ENCODE measurements around the gene YIPF2.
A peak's percentile ranks its signal among the peaks of the same experiment; 100 is the strongest.
"Not testable (repeated sequence)": the region's sequence is repeated elsewhere in the genome, so short reads cannot be mapped to it uniquely, and the experiment has no call there.

YIPF2 gene

DNA sequence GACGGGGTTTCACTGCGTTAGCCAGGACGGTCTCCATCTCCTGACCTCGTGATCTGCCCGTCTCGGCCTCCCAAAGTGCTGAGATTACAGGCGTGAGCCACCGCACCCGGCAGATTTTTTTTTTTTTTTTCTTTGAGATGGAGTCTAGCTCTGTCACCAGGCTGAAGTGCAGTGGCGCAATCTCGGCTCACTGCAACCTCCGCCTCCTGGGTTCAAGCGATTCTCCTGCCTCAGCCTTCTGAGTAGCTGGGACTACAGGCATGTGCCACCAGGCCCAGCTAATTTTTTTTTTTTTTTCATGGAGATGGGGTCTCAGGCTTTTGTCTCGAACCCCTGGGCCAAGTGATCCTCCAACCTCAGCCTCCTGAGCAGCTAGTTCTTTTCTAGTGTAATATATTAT, 13.2 kb upstream of the YIPF2 start:
- H2AK5ac ChIP-seq (ENCODE audit: low read depth, low read length); H3K4me1 ChIP-seq (ENCODE audit: control insufficient read depth in 2 of 2, insufficient read depth in 1 of 2, low read depth in 1 of 2, low read length in 2 of 2); H2BK120ac ChIP-seq (ENCODE audit: low read depth, low read length); H2BK12ac ChIP-seq (ENCODE audit: low read length); DNase-seq (ENCODE audit: low spot score); H3K4ac ChIP-seq (ENCODE audit: low read length); H2BK5ac ChIP-seq (ENCODE audit: low read length); H3K9me3 ChIP-seq (replicated peaks in 1 of 2; ENCODE audit: control insufficient read depth in 2 of 2, insufficient read depth in 1 of 2, low read depth in 1 of 2, low read length in 2 of 2); H3K18ac ChIP-seq (ENCODE audit: low read length); H3K79me1 ChIP-seq (ENCODE audit: low read depth, low read length); H2AFZ ChIP-seq (ENCODE audit: low read length); H3K14ac ChIP-seq (ENCODE audit: low read length); H4K91ac ChIP-seq (ENCODE audit: low read depth, low read length, poor library complexity); H3K23ac ChIP-seq (ENCODE audit: low read depth, low read length, poor library complexity); H3K4me2 ChIP-seq (ENCODE audit: insufficient read depth, low read length, poor library complexity, severe bottlenecking); H4K8ac ChIP-seq (ENCODE audit: low read depth, low read length); H3K4me3 ChIP-seq (ENCODE audit: low read length in 2 of 2); H3K36me3 ChIP-seq (replicated peaks in 1 of 2; ENCODE audit: control insufficient read depth in 2 of 2, insufficient read depth in 2 of 2, low read length in 2 of 2); H3K9ac ChIP-seq (ENCODE audit: low read depth, low read length, poor library complexity); H3K27ac ChIP-seq (replicated peaks; ENCODE audit: low read length); H3K27me3 ChIP-seq (ENCODE audit: control insufficient read depth in 3 of 3, insufficient read depth in 3 of 3, low read depth in 1 of 3, low read length in 3 of 3); H2BK15ac ChIP-seq (ENCODE audit: low read length): not testable (repeated sequence)
- WGBS, 2 donors (ENCODE audit: extremely low coverage in 2 of 2, insufficient read length in 2 of 2, insufficient replicate concordance in 1 of 2) = no CpG with 5 or more reads among the region's 14 CpGs

GRCh38 chr19:10936661-10937084, 8.2 kb upstream of the YIPF2 start:
- Histone ChIP-seq H3K27me3 (ENCODE audit: control insufficient read depth in 3 of 3, insufficient read depth in 3 of 3, low read depth in 1 of 3, low read length in 3 of 3) (no peaks in the 10 kb centered on the region), H3K4me2 (ENCODE audit: insufficient read depth, low read length, poor library complexity, severe bottlenecking) (peak overlapping the region; percentile 11), H3K79me1 (ENCODE audit: low read depth, low read length) (no peaks in the 10 kb centered on the region), H3K27ac (replicated peaks; ENCODE audit: low read length) (no peak overlapping the region), H2BK120ac (ENCODE audit: low read depth, low read length) (no peak overlapping the region), H3K14ac (ENCODE audit: low read length) (no peak overlapping the region), H2AFZ (ENCODE audit: low read length) (peak overlapping the region; percentile 75), H2BK12ac (ENCODE audit: low read length) (no peak overlapping the region), H3K18ac (ENCODE audit: low read length) (peak overlapping the region; percentile 1), H3K9ac (ENCODE audit: low read depth, low read length, poor library complexity) (no peak overlapping the region), H3K4ac (ENCODE audit: low read length) (no peak overlapping the region), H3K36me3 (replicated peaks in 1 of 2; ENCODE audit: control insufficient read depth in 2 of 2, insufficient read depth in 2 of 2, low read length in 2 of 2) (peaks cover 0 to 17% of the 10 kb centered on the region in 2 donors), H3K9me3 (replicated peaks in 1 of 2; ENCODE audit: control insufficient read depth in 2 of 2, insufficient read depth in 1 of 2, low read depth in 1 of 2, low read length in 2 of 2) (no peaks in the 10 kb centered on the region), H4K91ac (ENCODE audit: low read depth, low read length, poor library complexity) (no peak overlapping the region), H3K4me3 (ENCODE audit: low read length in 2 of 2) (no peak overlapping the region), H4K8ac (ENCODE audit: low read depth, low read length) (no peak overlapping the region), H2BK15ac (ENCODE audit: low read length) (no peak overlapping the region), H3K23ac (ENCODE audit: low read depth, low read length, poor library complexity) (no peak overlapping the region), H3K4me1 (ENCODE audit: control insufficient read depth in 2 of 2, insufficient read depth in 1 of 2, low read depth in 1 of 2, low read length in 2 of 2) (peaks cover 4% of the 10 kb centered on the region in 2 donors), H2BK5ac (ENCODE audit: low read length) (no peak overlapping the region), H2AK5ac (ENCODE audit: low read depth, low read length) (no peak overlapping the region)
- peak; percentile 80 for DNase-seq (ENCODE audit: low spot score)
- WGBS, 2 donors (ENCODE audit: extremely low coverage in 2 of 2, insufficient read length in 2 of 2, insufficient replicate concordance in 1 of 2) = no CpG with 5 or more reads among the region's 11 CpGs

DNA sequence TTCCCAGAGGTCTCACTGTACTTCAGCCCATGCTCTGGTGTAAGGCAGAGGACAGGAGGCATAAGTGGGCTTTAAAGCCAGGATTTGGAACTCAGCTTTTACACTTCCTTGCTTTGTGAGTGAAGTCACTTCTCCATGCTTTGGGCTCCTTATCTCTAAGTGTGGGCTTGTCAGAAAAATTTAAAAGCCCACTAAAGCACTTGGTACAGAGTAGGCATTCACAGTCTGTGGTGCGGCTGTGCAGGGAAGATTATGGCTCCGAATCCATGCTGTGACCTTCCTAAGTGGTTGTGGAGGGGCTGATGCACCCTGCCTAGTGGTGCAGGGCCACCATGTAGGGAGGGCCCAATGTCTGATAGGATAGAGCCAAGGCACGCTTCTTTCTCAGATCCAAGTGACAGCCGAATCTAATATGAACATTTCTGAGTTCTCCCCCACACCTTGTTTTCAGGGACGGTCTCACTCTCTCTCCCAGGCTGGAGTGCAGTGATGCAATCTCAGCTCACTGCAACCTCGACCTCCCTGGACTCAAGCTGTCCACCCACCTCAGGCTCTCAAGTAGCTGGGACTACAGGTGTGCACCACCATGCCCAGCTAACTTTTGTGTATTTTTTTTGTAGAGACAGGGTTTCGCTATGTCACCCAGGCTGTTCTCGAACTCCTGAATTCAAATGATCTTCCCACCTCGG, 7.1 kb upstream of the YIPF2 start:
- Histone ChIP-seq H3K4me1 (ENCODE audit: control insufficient read depth in 2 of 2, insufficient read depth in 1 of 2, low read depth in 1 of 2, low read length in 2 of 2) (peaks cover 4% of the 10 kb centered on the region in 2 donors), H3K9ac (ENCODE audit: low read depth, low read length, poor library complexity) (no peak overlapping the region), H3K36me3 (replicated peaks in 1 of 2; ENCODE audit: control insufficient read depth in 2 of 2, insufficient read depth in 2 of 2, low read length in 2 of 2) (peaks cover 2 to 22% of the 10 kb centered on the region in 2 donors), H3K79me1 (ENCODE audit: low read depth, low read length) (peaks cover 1% of the 10 kb centered on the region), H3K14ac (ENCODE audit: low read length) (no peak overlapping the region), H2BK5ac (ENCODE audit: low read length) (no peak overlapping the region), H4K8ac (ENCODE audit: low read depth, low read length) (no peak overlapping the region), H3K23ac (ENCODE audit: low read depth, low read length, poor library complexity) (no peak overlapping the region), H3K4me3 (ENCODE audit: low read length in 2 of 2) (no peak overlapping the region), H3K27ac (replicated peaks; ENCODE audit: low read length) (no peak overlapping the region), H3K27me3 (ENCODE audit: control insufficient read depth in 3 of 3, insufficient read depth in 3 of 3, low read depth in 1 of 3, low read length in 3 of 3) (no peaks in the 10 kb centered on the region), H2AK5ac (ENCODE audit: low read depth, low read length) (no peak overlapping the region), H3K4ac (ENCODE audit: low read length) (no peak overlapping the region), H2BK15ac (ENCODE audit: low read length) (no peak overlapping the region), H2BK120ac (ENCODE audit: low read depth, low read length) (no peak overlapping the region), H2AFZ (ENCODE audit: low read length) (no peak overlapping the region), H3K4me2 (ENCODE audit: insufficient read depth, low read length, poor library complexity, severe bottlenecking) (no peak overlapping the region), H2BK12ac (ENCODE audit: low read length) (no peak overlapping the region), H4K91ac (ENCODE audit: low read depth, low read length, poor library complexity) (no peak overlapping the region), H3K9me3 (replicated peaks in 1 of 2; ENCODE audit: control insufficient read depth in 2 of 2, insufficient read depth in 1 of 2, low read depth in 1 of 2, low read length in 2 of 2) (no peaks in the 10 kb centered on the region), H3K18ac (ENCODE audit: low read length) (no peak overlapping the region)
- WGBS, 2 donors (ENCODE audit: extremely low coverage in 2 of 2, insufficient read length in 2 of 2, insufficient replicate concordance in 1 of 2) = no CpG with 5 or more reads among the region's 9 CpGs
- no peak for DNase-seq (ENCODE audit: low spot score)

DNA sequence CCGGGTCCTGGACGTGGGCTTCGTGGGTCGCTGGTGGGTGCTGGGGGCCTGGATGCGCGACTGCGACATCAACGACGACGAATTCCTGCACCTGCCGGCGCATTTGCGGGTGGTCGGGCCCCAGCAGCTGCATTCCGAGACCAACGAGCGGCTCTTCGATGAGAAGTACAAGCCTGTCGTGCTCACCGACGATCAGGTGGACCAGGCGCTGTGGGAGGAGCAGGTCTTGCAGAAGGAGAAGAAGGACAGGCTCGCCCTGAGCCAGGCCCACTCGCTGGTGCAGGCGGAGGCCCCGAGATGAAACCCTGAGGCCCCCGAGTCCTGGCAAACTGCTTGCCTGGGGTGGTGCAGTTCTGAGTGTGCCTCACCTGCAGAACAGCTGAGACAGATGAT, 959 bp upstream of the YIPF2 start:
- Histone ChIP-seq H3K23ac (ENCODE audit: low read depth, low read length, poor library complexity) (peak overlapping the region; percentile 93), H2AK5ac (ENCODE audit: low read depth, low read length) (peak overlapping the region; percentile 98), H3K18ac (ENCODE audit: low read length) (peak overlapping the region; percentile 91), H3K4me2 (ENCODE audit: insufficient read depth, low read length, poor library complexity, severe bottlenecking) (peak overlapping the region; percentile 91), H2BK12ac (ENCODE audit: low read length) (peak overlapping the region; percentile 73), H2AFZ (ENCODE audit: low read length) (no peak overlapping the region), H3K79me1 (ENCODE audit: low read depth, low read length) (peaks cover 13% of the 10 kb centered on the region), H3K4me3 (ENCODE audit: low read length in 2 of 2) (peak overlapping the region; percentile 95 to 97), H2BK5ac (ENCODE audit: low read length) (peak overlapping the region; percentile 35), H3K4me1 (ENCODE audit: control insufficient read depth in 2 of 2, insufficient read depth in 1 of 2, low read depth in 1 of 2, low read length in 2 of 2) (peaks cover 10 to 13% of the 10 kb centered on the region in 2 donors), H2BK15ac (ENCODE audit: low read length) (no peak overlapping the region), H3K9ac (ENCODE audit: low read depth, low read length, poor library complexity) (peak overlapping the region; percentile 98), H3K9me3 (replicated peaks in 1 of 2; ENCODE audit: control insufficient read depth in 2 of 2, insufficient read depth in 1 of 2, low read depth in 1 of 2, low read length in 2 of 2) (no peaks in the 10 kb centered on the region), H4K91ac (ENCODE audit: low read depth, low read length, poor library complexity) (no peak overlapping the region), H3K36me3 (replicated peaks in 1 of 2; ENCODE audit: control insufficient read depth in 2 of 2, insufficient read depth in 2 of 2, low read length in 2 of 2) (peaks cover 7 to 47% of the 10 kb centered on the region in 2 donors), H3K27ac (replicated peaks; ENCODE audit: low read length) (no peak overlapping the region), H3K27me3 (ENCODE audit: control insufficient read depth in 3 of 3, insufficient read depth in 3 of 3, low read depth in 1 of 3, low read length in 3 of 3) (no peaks in the 10 kb centered on the region), H3K14ac (ENCODE audit: low read length) (peak overlapping the region; percentile 89), H2BK120ac (ENCODE audit: low read depth, low read length) (no peak overlapping the region), H3K4ac (ENCODE audit: low read length) (peak overlapping the region; percentile 89), H4K8ac (ENCODE audit: low read depth, low read length) (peak overlapping the region; percentile 65)
- WGBS, 2 donors (ENCODE audit: extremely low coverage in 2 of 2, insufficient read length in 2 of 2, insufficient replicate concordance in 1 of 2) = no CpG with 5 or more reads among the region's 27 CpGs
- no peak for DNase-seq (ENCODE audit: low spot score)
